Mesothelial cell of epicardium (in vitro differentiated cells): ENCODE measurements around the gene ZNF3. TPM values are rescaled to one million over a fixed set of nuclear protein-coding genes. Genes with fewer than 3 reads are reported as not detected.

ENCODE experiments used
- DNase-seq, 2 experiments: peaks; one replicate each; pipeline ENCODE4 v3.0.0; 2021; ENCODE audit warnings: low spot score in 2 of 2; ENCODE audit not compliant: unreplicated experiment in 2 of 2
- H3K27ac Mint-ChIP-seq: 2 replicates; pipeline ENCODE4 v1.8.0; 2021; ENCODE audit warnings: mixed read lengths
- H3K27me3 Mint-ChIP-seq: 2 replicates; pipeline ENCODE4 v1.8.0; 2021; ENCODE audit warnings: low read depth, mixed read lengths
- H3K36me3 Mint-ChIP-seq: 2 replicates; pipeline ENCODE4 v1.8.0; 2021; ENCODE audit warnings: mixed read lengths
- H3K4me1 Mint-ChIP-seq: 2 replicates; pipeline ENCODE4 v1.8.0; 2021; ENCODE audit warnings: mixed read lengths
- H3K4me3 Mint-ChIP-seq: 2 replicates; pipeline ENCODE4 v1.8.0; 2021; ENCODE audit warnings: mild to moderate bottlenecking, moderate library complexity, mixed read lengths
- H3K9me3 Mint-ChIP-seq: 2 replicates; pipeline ENCODE4 v1.8.0; 2021; ENCODE audit warnings: mixed read lengths
- total RNA-seq: library from RNA; stranded (reverse); gene quantifications from 3 replicates; pipeline ENCODE4 v1.2.1, GENCODE V29; 2021
- TF ChIP-seq, protein P1 (sequence below): fragments of 200-600 bp; sonication (generic); IDR thresholded peaks from one replicate; pipeline ENCODE4 v1.5.0; 2021; ENCODE audit warnings: antibody characterized with exemption; ENCODE audit not compliant: unreplicated experiment

The ZNF3 gene
- total RNA-seq, 1 donor from 2014 or later: 85.9 TPM

DNA sequence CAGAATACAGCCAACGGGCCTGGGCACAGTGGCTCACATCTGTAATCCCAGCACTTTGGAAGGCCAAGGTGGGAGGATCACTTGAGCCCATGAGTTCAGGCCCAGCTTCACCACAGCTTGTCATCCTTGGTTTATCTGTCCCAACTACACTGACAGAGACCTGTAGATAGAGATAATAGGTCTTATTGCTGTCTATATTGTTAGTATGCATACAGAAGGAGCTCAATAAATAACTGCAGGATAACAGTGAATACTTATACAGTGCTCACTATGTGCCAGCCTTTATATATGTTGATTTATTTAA, 39.2 kb upstream of the ZNF3 start:
- H3K4me1 Mint-ChIP-seq: peaks cover 20% of the 10 kb centered on the region
- DNase-seq: no peak
- H3K36me3 Mint-ChIP-seq: peaks cover 8% of the 10 kb centered on the region
- peak overlapping the region; percentile 99 for H3K27ac Mint-ChIP-seq
- TF ChIP-seq, protein P1, sequence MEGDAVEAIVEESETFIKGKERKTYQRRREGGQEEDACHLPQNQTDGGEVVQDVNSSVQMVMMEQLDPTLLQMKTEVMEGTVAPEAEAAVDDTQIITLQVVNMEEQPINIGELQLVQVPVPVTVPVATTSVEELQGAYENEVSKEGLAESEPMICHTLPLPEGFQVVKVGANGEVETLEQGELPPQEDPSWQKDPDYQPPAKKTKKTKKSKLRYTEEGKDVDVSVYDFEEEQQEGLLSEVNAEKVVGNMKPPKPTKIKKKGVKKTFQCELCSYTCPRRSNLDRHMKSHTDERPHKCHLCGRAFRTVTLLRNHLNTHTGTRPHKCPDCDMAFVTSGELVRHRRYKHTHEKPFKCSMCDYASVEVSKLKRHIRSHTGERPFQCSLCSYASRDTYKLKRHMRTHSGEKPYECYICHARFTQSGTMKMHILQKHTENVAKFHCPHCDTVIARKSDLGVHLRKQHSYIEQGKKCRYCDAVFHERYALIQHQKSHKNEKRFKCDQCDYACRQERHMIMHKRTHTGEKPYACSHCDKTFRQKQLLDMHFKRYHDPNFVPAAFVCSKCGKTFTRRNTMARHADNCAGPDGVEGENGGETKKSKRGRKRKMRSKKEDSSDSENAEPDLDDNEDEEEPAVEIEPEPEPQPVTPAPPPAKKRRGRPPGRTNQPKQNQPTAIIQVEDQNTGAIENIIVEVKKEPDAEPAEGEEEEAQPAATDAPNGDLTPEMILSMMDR: no peak
- peak overlapping the region; percentile 94 for H3K4me3 Mint-ChIP-seq
- no peaks in the 10 kb centered on the region for H3K27me3 Mint-ChIP-seq
- no peaks in the 10 kb centered on the region for H3K9me3 Mint-ChIP-seq

- TF ChIP-seq, protein P1: no peak
- Mint-ChIP-seq H3K4me1 (peaks cover 17% of the 10 kb centered on the region), H3K27me3 (no peaks in the 10 kb centered on the region), H3K9me3 (no peaks in the 10 kb centered on the region), H3K4me3 (peak overlapping the region; percentile 94), H3K27ac (peak overlapping the region; percentile 99), H3K36me3 (peaks cover 8% of the 10 kb centered on the region)
- DNase-seq: peak in 1 of 2 experiments; percentile 69
These were observed 38.6 kb upstream of the ZNF3 start for GRCh38 chr7:100119970-100120732.

- H3K4me1 Mint-ChIP-seq: peaks cover 17% of the 10 kb centered on the region
- H3K27me3 Mint-ChIP-seq: no peaks in the 10 kb centered on the region
- TF ChIP-seq, protein P1: no peak
- peaks cover 8% of the 10 kb centered on the region for H3K36me3 Mint-ChIP-seq
- peak; percentile 91 to 94 for DNase-seq
- peak within 1 kb of the TSS; percentile 94 for H3K4me3 Mint-ChIP-seq
- peak within 1 kb of the TSS; percentile 99 for H3K27ac Mint-ChIP-seq
- no peaks in the 10 kb centered on the region for H3K9me3 Mint-ChIP-seq
These were observed 37.8 kb upstream of the ZNF3 start, which contains the start of the genes CNPY4 and TAF6 for GRCh38 chr7:100119072-100119969. TSS of gene CNPY4 (plus strand) at chr7:100119634. CDS start at chr7:100119745, 111 bp downstream. TSS of gene TAF6 (minus strand) at chr7:100119358. CDS start at chr7:100114209, 5,149 bp downstream.

- peaks cover 17% of the 10 kb centered on the region for H3K4me1 Mint-ChIP-seq
- TF ChIP-seq, protein P1: no peak
These were observed 37.0 kb upstream of the ZNF3 start for GRCh38 chr7:100118388-100119071.

DNA sequence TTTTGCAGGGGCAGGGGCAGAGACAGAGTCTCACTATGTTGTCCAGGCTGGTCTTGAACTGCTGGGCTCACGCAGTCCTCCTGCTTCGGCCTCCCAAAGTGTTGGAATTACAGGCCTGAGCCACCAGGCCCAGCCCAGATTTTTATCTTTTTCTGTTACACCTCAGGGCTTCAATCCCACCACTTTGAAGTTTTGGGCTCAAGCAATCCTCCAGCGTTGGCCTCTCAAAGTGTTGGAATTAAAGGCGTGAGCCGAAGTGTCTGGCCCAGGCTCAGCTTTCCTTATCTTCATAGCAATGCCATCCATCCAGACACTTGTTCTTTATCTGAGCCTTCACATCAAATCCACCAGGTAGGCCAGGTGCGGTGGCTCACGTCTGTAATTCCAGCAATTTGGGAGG, 33.5 kb upstream of the ZNF3 start:
- Mint-ChIP-seq H3K9me3 (no peaks in the 10 kb centered on the region), H3K4me1 (peaks cover 9% of the 10 kb centered on the region), H3K27me3 (no peaks in the 10 kb centered on the region), H3K4me3 (no peak overlapping the region), H3K36me3 (peaks cover 19% of the 10 kb centered on the region), H3K27ac (no peak overlapping the region)
- no peak for DNase-seq
- TF ChIP-seq, protein P1: no peak

More at GRCh38 chr7:100118388-100119071, 37.0 kb upstream of the ZNF3 start:
- Mint-ChIP-seq H3K4me3 (peak overlapping the region; percentile 94), H3K27ac (peak overlapping the region; percentile 99), H3K27me3 (no peaks in the 10 kb centered on the region), H3K36me3 (peaks cover 11% of the 10 kb centered on the region), H3K9me3 (no peaks in the 10 kb centered on the region)
- no peak for DNase-seq
